Neural progenitor cell (in vitro differentiated cells): ENCODE measurements around the gene SLC5A2.

ENCODE experiments used
- CTCF ChIP-seq: fragments of 200-600 bp; sonication (generic); IDR thresholded peaks from 2 replicates; pipeline ENCODE4 v1.5.1; 2017; ENCODE audit warnings: antibody characterized with exemption, mild to moderate bottlenecking
- EZH2 ChIP-seq: fragments of 200-600 bp; sonication (generic); IDR thresholded peaks from 2 replicates; pipeline ENCODE4 v1.6.1; 2017; ENCODE audit warnings: antibody characterized with exemption, mild to moderate bottlenecking, moderate library complexity
- EZH2phosphoT487 ChIP-seq: fragments of 200-600 bp; sonication (generic); IDR thresholded peaks from 2 replicates; pipeline ENCODE4 v1.6.1; 2017; ENCODE audit warnings: antibody characterized with exemption

- no peak for TF ChIP-seq EZH2
- TF ChIP-seq CTCF: no peak
- TF ChIP-seq EZH2phosphoT487: no peak
Measured at GRCh38 chr16:31474773-31475738, 7.9 kb upstream of the SLC5A2 start.
